Mammary epithelial cell (primary cell): ENCODE results near the gene GNB5.

Source experiments
- CTCF ChIP-seq, 2 donors: IDR thresholded peaks in 1 of 2; conservative IDR thresholded peaks in 1 of 2; 2 replicates each; pipeline ENCODE4 v1.5.1; 2011 to 2012; ENCODE audit warnings: inconsistent platforms in 2 of 2, low read length in 2 of 2, mild to moderate bottlenecking in 2 of 2, control low read depth in 1 of 2, low read depth in 1 of 2; ENCODE audit not compliant: insufficient read depth in 1 of 2; ENCODE audit errors: extremely low read depth in 1 of 2
- EZH2 ChIP-seq: IDR thresholded peaks from 2 replicates; pipeline ENCODE4 v1.6.1; 2012; ENCODE audit warnings: low read length, inconsistent platforms, borderline replicate concordance

GRCh38 chr15:52068004-52068615 is 123.1 kb downstream of the GNB5 start:
- TF ChIP-seq CTCF (conservative IDR thresholded peaks at IDR 0.05 in 1 of 2, IDR thresholded peaks at IDR 0.05 in 1 of 2; ENCODE audit: extremely low read depth in 1 of 2, insufficient read depth in 1 of 2, low read depth in 1 of 2, low read length in 2 of 2): no peak
- no peak for TF ChIP-seq EZH2
